GM12875 (cell line): ENCODE measurements around the gene FBXO33.

Source experiments
- H3K4me3 ChIP-seq: one replicate; pipeline ENCODE4 v1.5.1; 2011; ENCODE audit warnings: low read depth, low read length, control low read depth
- CTCF ChIP-seq: IDR thresholded peaks from 2 replicates; pipeline ENCODE4 v1.5.1; 2011; ENCODE audit warnings: low read depth, mild to moderate bottlenecking, control low read depth, inconsistent platforms, low read length, moderate library complexity, borderline replicate concordance; ENCODE audit not compliant: insufficient read depth

Gene FBXO33

GRCh38 chr14:39374851-39375250 lies 57.4 kb downstream of the FBXO33 start:
- TF ChIP-seq CTCF = no peak
- H3K4me3 ChIP-seq = no peak overlapping the region

GRCh38 chr14:39372656-39373055 lies 59.6 kb downstream of the FBXO33 start:
- no peak for TF ChIP-seq CTCF
- no peak overlapping the region for H3K4me3 ChIP-seq

GRCh38 chr14:39370415-39370814 lies 61.8 kb downstream of the FBXO33 start:
- H3K4me3 ChIP-seq = no peak overlapping the region
- no peak for TF ChIP-seq CTCF

- no peak overlapping the region for H3K4me3 ChIP-seq
- TF ChIP-seq CTCF = no peak
Measured at GRCh38 chr14:39369029-39369428, 63.2 kb downstream of the FBXO33 start.

GRCh38 chr14:39368261-39368959 lies 63.8 kb downstream of the FBXO33 start:
- no peak overlapping the region for H3K4me3 ChIP-seq
- no peak for TF ChIP-seq CTCF

GRCh38 chr14:39367387-39367751 lies 64.9 kb downstream of the FBXO33 start:
- TF ChIP-seq CTCF = no peak
- no peak overlapping the region for H3K4me3 ChIP-seq

GRCh38 chr14:39366460-39367386 lies 65.5 kb downstream of the FBXO33 start:
- no peak overlapping the region for H3K4me3 ChIP-seq
- no peak for TF ChIP-seq CTCF
